GM19468 (cell line): Measurements from ENCODE around the gene GNA15.

Experiments used
- ATAC-seq: cut with Tn5 transposase; IDR thresholded peaks from one replicate; pipeline ENCODE4 v1.9.1; 2021; ENCODE audit warnings: mild to moderate bottlenecking, moderate library complexity, moderate number of reproducible peaks; ENCODE audit not compliant: unreplicated experiment; ENCODE audit errors: extremely low read depth

Gene GNA15

GRCh38 chr19:3105641-3106508 is 30.0 kb upstream of the GNA15 start:
- no peak for ATAC-seq

- no peak for ATAC-seq
Measured at GRCh38 chr19:3106509-3107141, 29.2 kb upstream of the GNA15 start.

DNA sequence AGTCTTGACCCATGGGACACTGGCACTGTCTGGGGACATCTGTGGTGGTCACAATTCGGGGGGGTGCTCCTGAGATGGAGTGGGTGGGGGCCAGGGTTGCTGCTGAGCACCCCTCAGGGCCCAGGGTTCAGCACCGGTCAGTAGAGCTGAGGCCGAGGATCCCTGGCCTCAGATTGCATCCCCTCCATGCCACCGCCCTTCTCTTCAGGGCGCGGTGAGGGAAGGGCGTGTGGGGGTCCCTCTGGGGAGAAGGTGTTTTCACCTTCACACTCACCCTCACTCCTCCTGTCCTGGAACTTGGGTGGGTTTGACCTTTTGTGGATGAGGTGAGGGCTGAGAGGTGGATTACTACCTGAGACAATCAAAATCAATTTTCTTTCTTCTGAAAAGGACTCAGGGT is 28.2 kb upstream of the GNA15 start:
- no peak for ATAC-seq

GRCh38 chr19:3108775-3109174 is 27.1 kb upstream of the GNA15 start:
- ATAC-seq, result no peak

DNA sequence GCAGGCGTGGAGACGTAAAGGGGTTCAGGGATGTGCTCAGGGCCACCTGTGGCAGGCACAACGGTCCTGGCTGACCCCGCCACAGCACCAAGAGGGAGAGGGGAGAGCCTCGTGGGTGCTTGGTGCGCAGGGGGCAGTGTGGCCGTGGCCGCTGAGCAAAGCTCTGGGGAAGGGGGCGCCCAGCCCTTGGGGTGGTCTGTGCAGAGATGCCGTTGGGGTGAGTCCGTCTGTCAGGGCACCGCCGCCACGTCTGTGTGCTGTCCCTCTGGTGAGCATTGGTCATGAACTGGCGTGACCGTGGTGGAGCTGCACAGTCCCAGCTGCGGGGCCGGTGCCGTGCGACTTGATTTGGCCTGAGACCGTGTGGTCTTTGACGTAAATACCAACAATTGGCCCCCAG is 26.3 kb upstream of the GNA15 start:
- ATAC-seq, result no peak

GRCh38 chr19:3110126-3110825 is 25.6 kb upstream of the GNA15 start:
- no peak for ATAC-seq

DNA sequence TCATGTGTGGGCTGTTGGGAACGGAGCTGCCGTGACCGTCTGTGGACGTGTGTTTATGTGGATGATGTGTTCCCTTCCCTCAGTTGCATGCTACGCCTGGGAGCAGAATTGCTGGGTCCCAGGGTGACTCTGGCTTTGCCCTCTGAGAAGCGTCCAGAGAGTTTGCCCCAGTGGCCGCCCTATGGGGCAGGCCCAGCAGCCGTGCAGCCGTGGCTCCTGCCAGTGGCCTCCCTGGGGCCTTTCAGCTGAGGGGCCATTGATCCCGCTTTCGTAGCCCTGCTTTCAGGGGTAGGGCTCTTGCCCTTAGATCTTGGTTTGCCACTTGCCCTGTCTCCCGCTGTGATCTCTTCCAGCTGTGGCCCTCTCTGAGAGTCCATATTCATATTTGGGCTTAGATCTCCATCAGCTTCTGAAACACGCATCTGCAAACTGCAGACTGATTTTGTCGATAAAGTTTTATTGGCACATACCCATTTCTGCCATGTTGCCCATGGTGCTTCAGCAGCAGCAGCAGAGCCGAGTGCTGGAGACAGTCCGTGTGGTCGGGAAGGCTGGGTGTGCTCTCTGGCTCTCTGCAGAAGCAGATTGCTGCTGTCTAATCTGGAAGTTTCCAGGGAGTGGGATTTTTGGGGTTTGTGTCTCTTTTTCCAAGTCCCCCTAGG is 24.1 kb upstream of the GNA15 start:
- no peak for ATAC-seq

- ATAC-seq, result no peak
Measured at GRCh38 chr19:3112375-3113099, 23.3 kb upstream of the GNA15 start.

DNA sequence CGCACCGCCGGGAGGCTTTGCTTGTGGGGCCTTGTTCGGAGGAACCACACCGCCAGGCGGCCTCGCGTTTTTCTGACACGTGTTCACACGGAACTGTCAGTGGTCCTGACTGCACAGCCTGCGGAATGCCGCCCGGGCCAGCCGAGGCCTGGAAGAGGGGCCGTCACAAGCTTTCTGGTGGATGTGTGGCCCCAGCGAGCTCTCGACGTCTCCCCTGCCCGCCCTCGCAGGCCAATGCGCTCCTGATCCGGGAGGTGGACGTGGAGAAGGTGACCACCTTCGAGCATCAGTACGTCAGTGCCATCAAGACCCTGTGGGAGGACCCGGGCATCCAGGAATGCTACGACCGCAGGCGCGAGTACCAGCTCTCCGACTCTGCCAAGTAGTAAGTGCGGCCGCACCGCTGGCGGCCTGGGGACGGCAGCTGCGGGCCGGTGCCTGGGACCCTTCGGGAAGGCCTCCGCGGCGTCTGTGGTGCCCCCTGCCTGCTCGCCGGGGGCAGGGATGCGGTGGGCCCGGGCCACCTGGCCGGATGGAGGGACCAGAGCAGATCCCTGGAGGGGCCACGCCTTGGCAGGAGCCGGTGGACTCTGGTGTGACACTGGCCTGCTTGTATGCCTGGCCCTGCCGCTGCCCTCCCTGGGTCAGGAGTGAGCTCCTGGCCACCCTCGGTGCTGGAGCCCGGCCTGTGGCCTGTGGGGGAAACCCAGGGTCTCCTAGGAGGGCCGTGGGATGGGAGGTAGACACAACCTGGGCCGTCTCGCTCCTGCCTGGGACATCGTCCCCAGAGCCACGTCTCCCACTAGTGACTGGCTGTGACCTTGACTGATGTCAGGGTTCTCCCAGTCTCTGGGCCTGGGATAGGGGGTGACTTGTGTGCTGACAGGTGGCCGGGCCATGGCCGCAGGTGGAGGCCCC is 22.5 kb upstream of the GNA15 start:
- ATAC-seq, result no peak

GRCh38 chr19:3114018-3114726 is 21.7 kb upstream of the GNA15 start:
- ATAC-seq, result no peak

- ATAC-seq, result no peak
Measured at GRCh38 chr19:3114811-3115210, 21.0 kb upstream of the GNA15 start.

- no peak for ATAC-seq
Measured at GRCh38 chr19:3115411-3115810, 20.4 kb upstream of the GNA15 start.

DNA sequence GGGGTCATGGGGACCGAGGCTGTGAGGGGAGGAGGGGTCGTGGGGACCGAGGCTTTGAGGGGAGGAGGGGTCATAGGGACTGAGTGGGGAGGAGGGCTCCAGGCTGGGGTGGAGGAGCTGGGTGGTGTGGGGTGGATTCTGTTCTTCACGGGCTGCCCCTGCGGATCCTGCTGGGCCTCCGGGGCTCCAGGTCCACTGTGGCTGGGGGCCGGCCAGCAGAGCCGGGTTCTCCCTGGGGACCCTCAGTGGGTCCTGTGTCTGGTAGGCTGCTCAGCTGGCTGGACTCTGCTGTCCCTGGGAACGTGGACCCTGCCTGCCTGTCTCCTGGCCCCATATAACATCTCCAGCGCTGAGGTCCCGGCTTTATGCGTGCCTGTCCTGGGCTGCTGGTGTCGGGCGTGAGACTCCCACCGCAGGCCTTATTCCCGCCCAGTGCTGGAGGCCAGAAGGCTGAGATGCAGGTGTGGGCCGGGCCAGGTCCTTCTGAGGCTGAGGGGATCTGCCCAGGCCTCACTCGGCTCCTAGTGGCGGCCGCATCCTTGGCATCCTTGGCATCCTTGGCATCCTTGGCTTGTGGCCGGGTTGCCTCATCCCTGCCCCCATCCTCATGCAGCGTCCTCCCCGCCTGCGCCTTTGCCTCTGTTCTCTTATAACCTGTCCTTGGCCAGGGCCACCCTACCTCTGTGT is 19.8 kb upstream of the GNA15 start:
- no peak for ATAC-seq

- no peak for ATAC-seq
Measured at GRCh38 chr19:3116621-3117020, 19.2 kb upstream of the GNA15 start.

GRCh38 chr19:3117716-3118115 is 18.1 kb upstream of the GNA15 start:
- no peak for ATAC-seq

DNA sequence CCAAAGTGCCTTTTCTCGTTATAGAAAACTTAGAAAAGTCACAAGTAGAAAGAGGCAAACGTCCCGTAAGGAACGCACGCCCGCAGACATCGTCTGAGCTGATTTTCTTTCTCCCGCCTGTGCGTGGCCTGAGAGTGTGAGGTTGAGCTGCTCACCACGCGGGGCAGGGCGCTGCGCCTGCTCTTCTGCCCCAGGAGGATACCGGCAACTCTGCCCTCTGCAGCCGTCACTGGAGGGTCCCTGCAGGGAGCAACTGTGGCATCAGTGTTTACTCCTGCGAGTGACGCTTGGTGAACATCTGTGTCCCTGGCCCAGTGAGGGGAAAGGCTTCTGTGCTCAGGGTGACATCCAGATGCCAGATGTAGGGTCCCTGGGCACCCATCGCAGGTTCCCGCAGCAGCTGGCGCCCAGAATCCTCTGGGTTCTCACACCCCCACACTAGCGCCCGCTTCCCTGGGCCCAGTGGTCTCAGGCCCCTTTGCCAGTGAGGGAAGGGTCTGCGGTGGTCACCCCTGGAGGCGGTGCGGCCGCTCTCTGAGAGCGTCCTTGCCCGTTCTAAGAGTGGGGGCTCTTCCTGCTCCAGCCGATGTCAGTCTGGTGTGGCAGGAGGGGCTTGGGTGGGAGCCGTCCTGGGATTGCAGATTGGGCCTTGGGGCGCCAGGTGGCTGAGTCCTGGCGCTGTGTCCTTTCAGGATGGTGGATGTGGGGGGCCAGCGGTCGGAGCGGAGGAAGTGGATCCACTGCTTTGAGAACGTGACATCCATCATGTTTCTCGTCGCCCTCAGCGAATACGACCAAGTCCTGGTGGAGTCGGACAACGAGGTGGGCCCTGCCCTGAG is 17.4 kb upstream of the GNA15 start:
- no peak for ATAC-seq

GRCh38 chr19:3119071-3119595 is 16.7 kb upstream of the GNA15 start:
- ATAC-seq, result no peak
